H9 (cell line): ENCODE measurements around the gene NCOA4. TPM values are rescaled to one million over a fixed set of nuclear protein-coding genes. Genes with fewer than 3 reads are reported as not detected.

Experiments used
- DNase-seq: peaks from one replicate; pipeline ENCODE4 v3.0.0-alpha.2; 2017
- H2AFZ ChIP-seq: one replicate; pipeline ENCODE4 v1.6.1; 2013; ENCODE audit warnings: mild to moderate bottlenecking, low read length, control low read depth, moderate library complexity
- H2AK5ac ChIP-seq: 2 replicates; pipeline ENCODE4 v1.6.1; 2013; ENCODE audit warnings: low read length, control low read depth, mixed read lengths; ENCODE audit not compliant: insufficient read length
- H2BK120ac ChIP-seq: one replicate; pipeline ENCODE4 v1.6.1; 2013; ENCODE audit warnings: low read depth, mild to moderate bottlenecking, low read length, control low read depth, inconsistent platforms; ENCODE audit not compliant: poor library complexity, severe bottlenecking
- H2BK12ac ChIP-seq: 2 replicates; pipeline ENCODE4 v1.6.1; 2013; ENCODE audit warnings: low read length, control low read depth, mixed read lengths, low read depth; ENCODE audit not compliant: insufficient read length
- H2BK15ac ChIP-seq: 2 replicates; pipeline ENCODE4 v1.6.1; 2013; ENCODE audit warnings: low read depth, low read length, control low read depth
- H2BK20ac ChIP-seq: one replicate; pipeline ENCODE4 v1.6.1; 2013; ENCODE audit warnings: low read depth, mild to moderate bottlenecking, low read length, control low read depth, inconsistent platforms; ENCODE audit not compliant: poor library complexity, severe bottlenecking
- H2BK5ac ChIP-seq: 2 replicates; pipeline ENCODE4 v1.6.1; 2013; ENCODE audit warnings: low read length, control low read depth, mixed read lengths; ENCODE audit not compliant: insufficient read length
- H3K14ac ChIP-seq: 2 replicates; pipeline ENCODE4 v1.6.1; 2013; ENCODE audit warnings: low read length, control low read depth; ENCODE audit not compliant: insufficient read depth
- H3K18ac ChIP-seq: 2 replicates; pipeline ENCODE4 v1.6.1; 2013; ENCODE audit warnings: low read depth, mild to moderate bottlenecking, mixed read lengths, low read length, control low read depth; ENCODE audit not compliant: insufficient read length
- H3K23ac ChIP-seq: 2 replicates; pipeline ENCODE4 v1.6.1; 2013; ENCODE audit warnings: low read length, control low read depth, mixed read lengths, low read depth; ENCODE audit not compliant: insufficient read length
- H3K23me2 ChIP-seq: 2 replicates; pipeline ENCODE4 v1.6.1; 2013; ENCODE audit warnings: low read depth, mild to moderate bottlenecking, mixed read lengths, low read length, control low read depth; ENCODE audit not compliant: insufficient read length, poor library complexity, severe bottlenecking
- H3K27ac ChIP-seq: 2 replicates; pipeline ENCODE4 v1.5.1; 2013; ENCODE audit warnings: low read length, control low read depth, mixed read lengths, low read depth; ENCODE audit not compliant: insufficient read length
- H3K27me3 ChIP-seq: 2 replicates; pipeline ENCODE4 v1.6.1; 2013; ENCODE audit warnings: low read length, control low read depth, inconsistent platforms; ENCODE audit not compliant: insufficient read depth
- H3K4ac ChIP-seq: 2 replicates; pipeline ENCODE4 v1.6.1; 2013; ENCODE audit warnings: low read depth, mild to moderate bottlenecking, control low read depth, inconsistent platforms, low read length, moderate library complexity
- H3K4me1 ChIP-seq: 2 replicates; pipeline ENCODE4 v1.6.1; 2013; ENCODE audit warnings: low read length, control low read depth, inconsistent platforms; ENCODE audit not compliant: insufficient read depth
- H3K4me2 ChIP-seq: 2 replicates; pipeline ENCODE4 v1.6.1; 2013; ENCODE audit warnings: low read length, control low read depth, mixed read lengths; ENCODE audit not compliant: insufficient read length, insufficient read depth
- H3K56ac ChIP-seq: 2 replicates; pipeline ENCODE4 v1.6.1; 2013; ENCODE audit warnings: low read depth, mild to moderate bottlenecking, mixed read lengths, low read length, control low read depth; ENCODE audit not compliant: insufficient read length
- H3K79me1 ChIP-seq: 2 replicates; pipeline ENCODE4 v1.6.1; 2013; ENCODE audit warnings: low read depth, mild to moderate bottlenecking, moderate library complexity, low read length, control low read depth, inconsistent platforms; ENCODE audit not compliant: insufficient read depth, poor library complexity, severe bottlenecking
- H3K79me2 ChIP-seq: 2 replicates; pipeline ENCODE4 v1.6.1; 2013; ENCODE audit warnings: low read length, control low read depth, inconsistent platforms; ENCODE audit not compliant: insufficient read depth
- H3K9ac ChIP-seq: 2 replicates; pipeline ENCODE4 v1.6.1; 2013; ENCODE audit warnings: low read length, control low read depth, mixed read lengths; ENCODE audit not compliant: insufficient read length; ENCODE audit errors: extremely low read depth
- H3K9me3 ChIP-seq: one replicate; pipeline ENCODE4 v1.6.1; 2013; ENCODE audit warnings: low read depth, low read length, inconsistent platforms; ENCODE audit not compliant: control insufficient read depth
- H3T11ph ChIP-seq: one replicate; pipeline ENCODE4 v1.6.1; 2013; ENCODE audit warnings: mild to moderate bottlenecking, low read length, control low read depth, inconsistent platforms
- H4K20me1 ChIP-seq: one replicate; pipeline ENCODE4 v1.6.1; 2013; ENCODE audit not compliant: control insufficient read depth, insufficient read length, insufficient read depth
- H4K5ac ChIP-seq: 2 replicates; pipeline ENCODE4 v1.6.1; 2013; ENCODE audit warnings: low read depth, mild to moderate bottlenecking, mixed read lengths, low read length, control low read depth; ENCODE audit not compliant: insufficient read length
- H4K8ac ChIP-seq: replicated peaks from 2 replicates; pipeline ENCODE4 v1.6.1; 2013; ENCODE audit warnings: low read length, control low read depth, mixed read lengths, low read depth; ENCODE audit not compliant: insufficient read length
- H4K91ac ChIP-seq: 2 replicates; pipeline ENCODE4 v1.6.1; 2013; ENCODE audit warnings: low read depth, mild to moderate bottlenecking, moderate library complexity, mixed read lengths, low read length, control low read depth; ENCODE audit not compliant: insufficient read length
- H3K27ac Mint-ChIP-seq, 3 experiments: 2 replicates in 2 of 3; 3 replicates in 1 of 3; pipeline ENCODE4 v1.8.0; 2020 to 2021; ENCODE audit warnings: mixed read lengths in 3 of 3, mild to moderate bottlenecking in 1 of 3, moderate library complexity in 1 of 3
- H3K27me3 Mint-ChIP-seq: 2 replicates; pipeline ENCODE4 v1.8.0; 2021; ENCODE audit warnings: low read depth, mild to moderate bottlenecking, moderate library complexity, mixed read lengths
- H3K36me3 Mint-ChIP-seq, 3 experiments: 2 replicates in 2 of 3; 3 replicates in 1 of 3; pipeline ENCODE4 v1.8.0; 2020 to 2021; ENCODE audit warnings: low read depth in 3 of 3, mixed read lengths in 3 of 3; ENCODE audit not compliant: insufficient read depth in 1 of 3
- H3K4me1 Mint-ChIP-seq, 2 experiments: 2 replicates each; pipeline ENCODE4 v1.8.0; 2020; ENCODE audit warnings: mixed read lengths in 2 of 2
- H3K4me3 Mint-ChIP-seq, 2 experiments: 2 replicates in 1 of 2; 3 replicates in 1 of 2; pipeline ENCODE4 v1.8.0; 2020 to 2021; ENCODE audit warnings: mild to moderate bottlenecking in 2 of 2, mixed read lengths in 2 of 2, moderate library complexity in 1 of 2
- H3K9me3 Mint-ChIP-seq, 2 experiments: 2 replicates in 1 of 2; 3 replicates in 1 of 2; pipeline ENCODE4 v1.8.0; 2020; ENCODE audit warnings: mild to moderate bottlenecking in 2 of 2, mixed read lengths in 2 of 2, moderate library complexity in 1 of 2
- CTCF ChIP-seq: fragments of 200-600 bp; sonication (generic); conservative IDR thresholded peaks from 3 replicates; pipeline ENCODE4 v1.8.0; 2021; ENCODE audit warnings: antibody characterized with exemption, mild to moderate bottlenecking
- WGBS: extraction: QIAGEN DNeasy Blood & Tissue Kit; methylation state at CpG from one replicate; pipeline ENCODE4 v1.1.7; 2013; ENCODE audit warnings: missing lambda C conversion rate, low lambda C conversion rate, mixed read lengths; ENCODE audit not compliant: insufficient read length; ENCODE audit errors: extremely low coverage; 5-methylcytosine and 5-hydroxymethylcytosine counted together
- total RNA-seq: library from RNA; stranded (reverse); gene quantifications from 2 replicates; pipeline ENCODE4 v1.2.1, GENCODE V29; 2021

The NCOA4 gene
- total RNA-seq, 1 experiment from 2014 or later = 83.3 TPM

GRCh38 chr10:46064269-46064817 lies 33.9 kb upstream of the NCOA4 start:
- H2BK120ac ChIP-seq = no peak overlapping the region
- H4K20me1 ChIP-seq = no peaks in the 10 kb centered on the region
- no peak overlapping the region for H2AK5ac ChIP-seq
- DNase-seq = no peak
- no peak overlapping the region for H4K5ac ChIP-seq
- H2BK5ac ChIP-seq = no peak overlapping the region
- no peak overlapping the region for H3K14ac ChIP-seq
- no peak overlapping the region for H4K8ac ChIP-seq
- WGBS = no CpG with 5 or more reads among the region's 1 CpG
- H3K18ac ChIP-seq = no peak overlapping the region
- no peaks in the 10 kb centered on the region for H3K79me1 ChIP-seq
- H3K27ac Mint-ChIP-seq = no peak overlapping the region
- H3K9me3 Mint-ChIP-seq = peaks cover 2 to 12% of the 10 kb centered on the region in 2 experiments; a peak in 3 of 5 replicates
- H3K23ac ChIP-seq = no peak overlapping the region
- H2BK20ac ChIP-seq = no peak overlapping the region
- H3K27me3 Mint-ChIP-seq = peaks cover 14% of the 10 kb centered on the region
- no peak overlapping the region for H2BK15ac ChIP-seq
- no peaks in the 10 kb centered on the region for H3K4me1 ChIP-seq
- H3K79me2 ChIP-seq = no peaks in the 10 kb centered on the region
- H3K23me2 ChIP-seq = no peaks in the 10 kb centered on the region
- H3K27me3 ChIP-seq = no peaks in the 10 kb centered on the region
- H3K9me3 ChIP-seq = no peaks in the 10 kb centered on the region
- no peak overlapping the region for H3K27ac ChIP-seq
- H4K91ac ChIP-seq = no peak overlapping the region
- no peak overlapping the region for H3K4me2 ChIP-seq
- H2BK12ac ChIP-seq = no peak overlapping the region
- no peak overlapping the region for H3K56ac ChIP-seq
- H3K9ac ChIP-seq = no peak overlapping the region
- H3K36me3 Mint-ChIP-seq = peaks cover 0 to 8% (median 0%) of the 10 kb centered on the region in 3 experiments; a peak in 3 of 7 replicates
- no peak overlapping the region for H3K4me3 Mint-ChIP-seq
- no peak overlapping the region for H3K4ac ChIP-seq
- TF ChIP-seq CTCF = no peak
- H3K4me1 Mint-ChIP-seq = peaks cover 23 to 24% of the 10 kb centered on the region in 2 experiments
- no peak overlapping the region for H2AFZ ChIP-seq
- no peak overlapping the region for H3T11ph ChIP-seq
